LNCaP clone FGC (cell line): ENCODE data around the gene EFNA5.
A peak's percentile ranks its signal among the peaks of the same experiment; 100 is the strongest.

Source experiments
- DNase-seq: peaks from one replicate; pipeline ENCODE4 v3.0.0-alpha.2; 2011; ENCODE audit warnings: low read depth
- H3K4me3 ChIP-seq: 2 replicates; pipeline ENCODE4 v1.5.1; 2011; ENCODE audit warnings: mild to moderate bottlenecking, low read depth, low read length, control low read depth
- CTCF ChIP-seq: IDR thresholded peaks from 2 replicates; pipeline ENCODE4 v1.5.1; 2012; ENCODE audit warnings: mild to moderate bottlenecking; ENCODE audit not compliant: control insufficient read depth, insufficient read depth; ENCODE audit errors: extremely low read depth

EFNA5 gene

GRCh38 chr5:107651325-107651724, 19.4 kb downstream of the EFNA5 start:
- no peak for TF ChIP-seq CTCF
- DNase-seq = no peak
- H3K4me3 ChIP-seq = no peak overlapping the region

- DNase-seq = no peak
- no peak for TF ChIP-seq CTCF
Measured at GRCh38 chr5:107646418-107646817, 24.3 kb downstream of the EFNA5 start.

GRCh38 chr5:107640568-107640967, 30.2 kb downstream of the EFNA5 start:
- 0 out of 2 replicates have a peak, but pooled peaks have one; percentile 2 for TF ChIP-seq CTCF
- H3K4me3 ChIP-seq = no peak overlapping the region
- no peak for DNase-seq

More at GRCh38 chr5:107646418-107646817, 24.3 kb downstream of the EFNA5 start:
- no peak overlapping the region for H3K4me3 ChIP-seq

GRCh38 chr5:107639990-107640389, 30.7 kb downstream of the EFNA5 start:
- no peak overlapping the region for H3K4me3 ChIP-seq
- DNase-seq = no peak
- TF ChIP-seq CTCF = no peak

- TF ChIP-seq CTCF = no peak
- DNase-seq = no peak
- H3K4me3 ChIP-seq = no peak overlapping the region
Measured at GRCh38 chr5:107636555-107636954, 34.2 kb downstream of the EFNA5 start.

- H3K4me3 ChIP-seq = no peak overlapping the region
- DNase-seq = no peak
- no peak for TF ChIP-seq CTCF
Measured at GRCh38 chr5:107636068-107636467, 34.7 kb downstream of the EFNA5 start.

- no peak overlapping the region for H3K4me3 ChIP-seq
- TF ChIP-seq CTCF = no peak
- no peak for DNase-seq
Measured at GRCh38 chr5:107634981-107635848, 35.5 kb downstream of the EFNA5 start.
